A673 (cell line): ENCODE results near the gene EIF1. TPM values are rescaled to one million over a fixed set of nuclear protein-coding genes. Genes with fewer than 3 reads are reported as not detected.
"Not testable (repeated sequence)": the region's sequence is repeated elsewhere in the genome, so short reads cannot be mapped to it uniquely, and the experiment has no call there.

Experiments used
- BruUV-seq: library from RNA; stranded (reverse); fragments of 400-500 nt; replicated peaks from 2 replicates; lab custom pipeline; 2021; lab: Mats Ljungman, UMichigan
- CTCF ChIA-PET: fragments of 300-600 bp; sonication (Branson Sonifier 250); formaldehyde crosslinking; loops from one replicate; lab custom pipeline; 2022; ENCODE audit warnings: antibody characterized with exemption; lab: Charles Lee
- POLR2A ChIA-PET: fragments of 300-600 bp; sonication (Branson Sonifier 250); formaldehyde crosslinking; loops from one replicate; lab custom pipeline; 2022; ENCODE audit warnings: antibody characterized with exemption; ENCODE audit not compliant: low non-redundant PET; lab: Charles Lee
- DNase-seq: peaks from one replicate; pipeline ENCODE4 v3.0.0-alpha.2; 2015; ENCODE audit warnings: low spot score
- H3K27ac ChIP-seq: fragments of 200-600 bp; sonication (generic); 2 replicates; pipeline ENCODE4 v1.5.1; 2016; ENCODE audit warnings: mixed run types, low read depth, mild to moderate bottlenecking, mixed read lengths, antibody characterized with exemption, low read length; ENCODE audit not compliant: poor library complexity, severe bottlenecking
- H3K27me3 ChIP-seq: fragments of 200-600 bp; sonication (generic); replicated peaks from 2 replicates; pipeline ENCODE4 v1.6.1; 2017; ENCODE audit warnings: mixed run types, low read depth, mild to moderate bottlenecking, mixed read lengths, antibody characterized with exemption, low read length; ENCODE audit not compliant: insufficient read depth, poor library complexity
- H3K36me3 ChIP-seq: fragments of 200-600 bp; sonication (generic); 2 replicates; pipeline ENCODE4 v1.6.1; 2016; ENCODE audit warnings: mixed run types, mild to moderate bottlenecking, mixed read lengths, antibody characterized with exemption, low read length; ENCODE audit not compliant: insufficient read depth, poor library complexity, severe bottlenecking
- H3K4me1 ChIP-seq: fragments of 200-600 bp; sonication (generic); 2 replicates; pipeline ENCODE4 v1.6.1; 2017; ENCODE audit warnings: mixed run types, mild to moderate bottlenecking, mixed read lengths, antibody characterized with exemption, low read length; ENCODE audit not compliant: insufficient read depth, poor library complexity, severe bottlenecking
- H3K4me3 ChIP-seq: fragments of 200-600 bp; sonication (generic); 2 replicates; pipeline ENCODE4 v1.5.1; 2016; ENCODE audit warnings: low read depth, mixed run types, mild to moderate bottlenecking, mixed read lengths, low read length; ENCODE audit not compliant: poor library complexity, severe bottlenecking
- H3K9me3 ChIP-seq: fragments of 200-600 bp; sonication (generic); 2 replicates; pipeline ENCODE4 v1.6.1; 2016; ENCODE audit warnings: mixed run types, low read depth, mild to moderate bottlenecking, mixed read lengths, antibody characterized with exemption, low read length; ENCODE audit not compliant: poor library complexity, severe bottlenecking
- EZH2 ChIP-seq: fragments of 200-600 bp; sonication (generic); IDR thresholded peaks from 2 replicates; pipeline ENCODE4 v1.6.1; 2017; ENCODE audit warnings: borderline replicate concordance, low read depth, mild to moderate bottlenecking, mixed read lengths, antibody characterized with exemption, low read length; ENCODE audit not compliant: poor library complexity, severe bottlenecking
- intact Hi-C: fragments of 100-400 bp; cut with micrococcal nuclease; formaldehyde crosslinking; loops from one replicate; pipeline ENCODE4 v1.10.0; 2022; ENCODE audit not compliant: unreplicated experiment
- total RNA-seq: library from RNA; stranded (reverse); gene quantifications from 2 replicates; pipeline ENCODE4 v1.2.3, GENCODE V29; 2021
- TF ChIP-seq, protein P1 (sequence below): fragments of 300-800, 200-600 bp; sonication (generic); conservative IDR thresholded peaks from 2 replicates; pipeline ENCODE4 v1.5.1; 2017; ENCODE audit warnings: low read depth, mild to moderate bottlenecking, antibody characterized with exemption, low read length, moderate library complexity, mixed read lengths

Gene EIF1
- total RNA-seq, 1 experiment from 2014 or later, result 524 TPM

DNA sequence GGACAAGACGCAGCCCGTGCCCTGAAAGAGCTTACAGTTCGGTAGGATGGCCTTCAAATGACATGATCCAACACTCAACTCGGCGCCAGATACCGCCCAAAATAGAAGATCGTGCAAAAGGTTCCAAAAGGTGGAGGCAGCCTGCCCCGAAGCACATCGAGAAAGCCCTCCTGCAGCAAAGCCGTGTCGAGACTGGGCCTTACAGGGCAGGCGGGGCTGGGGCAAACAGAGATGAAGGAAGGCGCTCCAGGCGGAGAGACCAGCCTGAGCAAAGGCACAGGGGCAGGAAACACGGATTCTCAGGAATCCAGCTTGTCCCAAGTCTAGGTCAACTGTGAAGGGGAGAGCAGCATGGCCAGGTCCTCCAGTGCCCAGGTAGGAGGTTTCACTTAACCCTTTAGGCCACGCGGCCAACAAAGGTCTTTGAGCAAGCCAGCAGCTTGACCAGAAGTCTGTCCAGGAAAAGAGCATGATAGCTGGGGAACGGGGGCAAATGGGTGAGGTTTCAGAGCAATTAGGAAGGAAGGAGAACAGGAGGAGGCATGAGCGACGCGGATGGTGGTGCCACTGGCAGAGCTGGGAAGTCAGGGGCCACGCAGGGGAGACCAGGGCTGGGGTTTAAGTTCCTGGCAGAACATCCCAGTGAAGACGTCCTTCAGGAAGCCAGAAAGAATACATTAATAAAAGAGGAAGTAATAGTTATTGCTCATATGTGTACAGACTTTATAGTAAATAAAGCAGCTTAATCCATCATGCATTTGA lies 21.2 kb upstream of the EIF1 start:
- H3K4me1 ChIP-seq, result peaks cover 5% of the 10 kb centered on the region
- no peak overlapping the region for H3K4me3 ChIP-seq
- DNase-seq, result no peak
- intact Hi-C loops, result loop anchor here (2.0 to 5.0 kb wide), 2 partner anchors 520 to 863 kb away; partner anchors contain the start of gene KRTAP4-5
- TF ChIP-seq, protein P1, sequence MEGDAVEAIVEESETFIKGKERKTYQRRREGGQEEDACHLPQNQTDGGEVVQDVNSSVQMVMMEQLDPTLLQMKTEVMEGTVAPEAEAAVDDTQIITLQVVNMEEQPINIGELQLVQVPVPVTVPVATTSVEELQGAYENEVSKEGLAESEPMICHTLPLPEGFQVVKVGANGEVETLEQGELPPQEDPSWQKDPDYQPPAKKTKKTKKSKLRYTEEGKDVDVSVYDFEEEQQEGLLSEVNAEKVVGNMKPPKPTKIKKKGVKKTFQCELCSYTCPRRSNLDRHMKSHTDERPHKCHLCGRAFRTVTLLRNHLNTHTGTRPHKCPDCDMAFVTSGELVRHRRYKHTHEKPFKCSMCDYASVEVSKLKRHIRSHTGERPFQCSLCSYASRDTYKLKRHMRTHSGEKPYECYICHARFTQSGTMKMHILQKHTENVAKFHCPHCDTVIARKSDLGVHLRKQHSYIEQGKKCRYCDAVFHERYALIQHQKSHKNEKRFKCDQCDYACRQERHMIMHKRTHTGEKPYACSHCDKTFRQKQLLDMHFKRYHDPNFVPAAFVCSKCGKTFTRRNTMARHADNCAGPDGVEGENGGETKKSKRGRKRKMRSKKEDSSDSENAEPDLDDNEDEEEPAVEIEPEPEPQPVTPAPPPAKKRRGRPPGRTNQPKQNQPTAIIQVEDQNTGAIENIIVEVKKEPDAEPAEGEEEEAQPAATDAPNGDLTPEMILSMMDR, result no peak
- no peak for TF ChIP-seq EZH2
- BruUV-seq, result no TSS peak
- H3K36me3 ChIP-seq, result no peaks in the 10 kb centered on the region
- POLR2A ChIA-PET, result no interaction called here
- CTCF ChIA-PET, result interaction anchor here (0.5 to 1.9 kb wide), 2 partner anchors 19 to 1350 kb away, joined by 5 to 10 read pairs; no protein-coding TSS in a partner anchor
- H3K27ac ChIP-seq, result no peak overlapping the region
- no peaks in the 10 kb centered on the region for H3K27me3 ChIP-seq
- H3K9me3 ChIP-seq, result no peaks in the 10 kb centered on the region

- Histone ChIP-seq H3K27ac (no peak overlapping the region), H3K36me3 (no peaks in the 10 kb centered on the region), H3K27me3 (no peaks in the 10 kb centered on the region), H3K4me1 (no peaks in the 10 kb centered on the region), H3K4me3 (no peak overlapping the region), H3K9me3 (no peaks in the 10 kb centered on the region)
- ChIA-PET POLR2A (no interaction called here), CTCF (no interaction called here)
- no peak for DNase-seq
- intact Hi-C loops, result no loop called here
- BruUV-seq, result no TSS peak
- TF ChIP-seq EZH2, result no peak
- TF ChIP-seq, protein P1, result no peak
These were observed 16.5 kb upstream of the EIF1 start for GRCh38 chr17:41672153-41672552.

DNA sequence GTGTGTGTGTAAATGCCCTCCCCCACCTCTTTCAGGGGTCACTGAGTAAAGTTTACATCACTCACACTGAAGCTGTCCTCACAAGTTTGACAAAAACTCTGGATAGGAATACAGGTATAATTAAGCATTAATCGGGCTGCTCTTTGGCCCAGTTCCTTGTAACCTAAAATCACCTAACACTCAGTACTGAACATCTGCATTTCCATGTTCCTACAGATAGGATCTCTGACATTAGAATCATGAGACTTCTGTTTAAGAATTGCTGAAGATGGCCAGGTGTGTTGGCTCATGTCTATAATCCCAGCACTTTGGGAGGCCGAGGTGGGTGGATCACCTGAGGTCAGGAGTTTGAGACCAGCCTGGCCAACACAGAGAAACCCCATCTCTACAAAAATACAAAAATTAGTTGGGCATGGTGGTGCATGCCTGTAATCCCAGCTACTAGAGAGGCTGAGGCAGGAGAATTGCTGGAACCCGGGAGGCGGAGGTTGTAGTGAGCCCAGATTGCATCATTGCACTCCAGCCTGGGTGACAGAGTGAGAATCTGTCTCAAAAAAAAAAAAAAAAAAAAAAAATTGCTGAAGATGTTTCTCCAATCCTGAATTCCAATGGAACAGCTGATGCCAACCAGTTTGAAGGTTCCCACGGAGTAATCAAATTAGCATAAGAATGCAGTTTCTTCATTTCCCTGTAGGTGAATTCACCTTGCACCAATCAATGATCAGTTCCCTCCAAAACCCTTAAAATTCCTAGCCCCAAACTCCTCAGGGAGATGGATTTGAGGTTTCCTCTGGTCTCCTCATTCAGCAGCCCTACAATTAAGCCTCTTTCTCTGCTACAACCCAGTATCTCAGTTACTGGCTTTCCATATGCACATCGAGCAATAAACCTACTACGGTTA lies 13.3 kb upstream of the EIF1 start:
- H3K9me3 ChIP-seq, CTCF ChIA-PET, intact Hi-C loops, H3K36me3 ChIP-seq, H3K4me1 ChIP-seq, H3K27me3 ChIP-seq, BruUV-seq, H3K4me3 ChIP-seq, DNase-seq, H3K27ac ChIP-seq, POLR2A ChIA-PET: not testable (repeated sequence)
